ENCODE measurements around the gene STING1. TPM values are rescaled to one million over a fixed set of nuclear protein-coding genes. Genes with fewer than 3 reads are reported as not detected.
"Not testable (repeated sequence)": the region's sequence is repeated elsewhere in the genome, so short reads cannot be mapped to it uniquely, and the experiment has no call there.

The STING1 gene
- 45.6 and 54.5 TPM in 2 replicates for total RNA-seq (2014; rRNA removed; shearing (Covaris generic); ENCODE audit: low replicate concordance)

GRCh38 chr5:139482050-139482889, at the start of gene STING1:
Gene STING1, minus strand, starts transcription at chr5:139482758. Its CDS starts 1,054 bp downstream, at chr5:139481704.
- Histone ChIP-seq H3K36me3 (peaks cover 39% of the 10 kb centered on the region), H3K27me3 (no peaks in the 10 kb centered on the region), H3K9me3 (no peaks in the 10 kb centered on the region), H3K4me3 (peak within 1 kb of the TSS; percentile 66)
- peak; percentile 98 for DNase-seq

GRCh38 chr5:139531772-139532169, 49.2 kb upstream of the STING1 start:
- no peaks in the 10 kb centered on the region for H3K27me3 ChIP-seq
- no peaks in the 10 kb centered on the region for H3K9me3 ChIP-seq
- H3K4me3 ChIP-seq, result no peak overlapping the region
- no peak for DNase-seq
- H3K36me3 ChIP-seq, result no peaks in the 10 kb centered on the region

- H3K36me3 ChIP-seq, DNase-seq, H3K27me3 ChIP-seq, H3K4me3 ChIP-seq, H3K9me3 ChIP-seq: not testable (repeated sequence)
These were observed 47.5 kb upstream of the STING1 start for GRCh38 chr5:139530079-139530478.

- DNase-seq, H3K4me3 ChIP-seq, H3K36me3 ChIP-seq, H3K27me3 ChIP-seq, H3K9me3 ChIP-seq: not testable (repeated sequence)
These were observed 46.1 kb upstream of the STING1 start for GRCh38 chr5:139528695-139529094.

GRCh38 chr5:139527896-139528467, 45.4 kb upstream of the STING1 start:
- not testable (repeated sequence) for H3K27me3 ChIP-seq, H3K36me3 ChIP-seq, H3K4me3 ChIP-seq, DNase-seq, H3K9me3 ChIP-seq

- H3K4me3 ChIP-seq, H3K27me3 ChIP-seq, DNase-seq, H3K36me3 ChIP-seq, H3K9me3 ChIP-seq: not testable (repeated sequence)
These were observed 44.5 kb upstream of the STING1 start for GRCh38 chr5:139527090-139527470.

- DNase-seq, H3K36me3 ChIP-seq, H3K9me3 ChIP-seq, H3K27me3 ChIP-seq, H3K4me3 ChIP-seq: not testable (repeated sequence)
These were observed 43.9 kb upstream of the STING1 start for GRCh38 chr5:139526309-139527089.

- not testable (repeated sequence) for H3K4me3 ChIP-seq, H3K9me3 ChIP-seq, DNase-seq, H3K36me3 ChIP-seq, H3K27me3 ChIP-seq
These were observed 43.2 kb upstream of the STING1 start for GRCh38 chr5:139525586-139526308.

GRCh38 chr5:139524940-139525585, 42.5 kb upstream of the STING1 start:
- Histone ChIP-seq H3K36me3 (no peaks in the 10 kb centered on the region), H3K27me3 (no peaks in the 10 kb centered on the region)
- no peak for DNase-seq

GRCh38 chr5:139524446-139524845, 41.9 kb upstream of the STING1 start:
- Histone ChIP-seq H3K36me3 (no peaks in the 10 kb centered on the region), H3K4me3 (no peak overlapping the region)
- DNase-seq, result no peak

More at GRCh38 chr5:139524940-139525585, 42.5 kb upstream of the STING1 start:
- Histone ChIP-seq H3K4me3 (no peak overlapping the region), H3K9me3 (no peaks in the 10 kb centered on the region)

GRCh38 chr5:139523635-139524445, 41.3 kb upstream of the STING1 start:
- H3K36me3 ChIP-seq, result no peaks in the 10 kb centered on the region
- no peaks in the 10 kb centered on the region for H3K9me3 ChIP-seq
- no peaks in the 10 kb centered on the region for H3K27me3 ChIP-seq
- H3K4me3 ChIP-seq, result no peak overlapping the region
- DNase-seq, result no peak

More at GRCh38 chr5:139524446-139524845, 41.9 kb upstream of the STING1 start:
- Histone ChIP-seq H3K27me3 (no peaks in the 10 kb centered on the region), H3K9me3 (no peaks in the 10 kb centered on the region)

- Histone ChIP-seq H3K9me3 (no peaks in the 10 kb centered on the region), H3K36me3 (no peaks in the 10 kb centered on the region), H3K27me3 (no peaks in the 10 kb centered on the region), H3K4me3 (peak overlapping the region; percentile 51)
- DNase-seq, result peak; percentile 92
These were observed 35.4 kb upstream of the STING1 start for GRCh38 chr5:139517683-139518564.

GRCh38 chr5:139514486-139514856, 31.9 kb upstream of the STING1 start:
- Histone ChIP-seq H3K27me3 (no peaks in the 10 kb centered on the region), H3K9me3 (peaks cover 4% of the 10 kb centered on the region; the same call in 1 of the 2 replicates), H3K4me3 (no peak overlapping the region), H3K36me3 (no peaks in the 10 kb centered on the region)
- no peak for DNase-seq

- DNase-seq, result no peak
- Histone ChIP-seq H3K27me3 (no peaks in the 10 kb centered on the region), H3K4me3 (no peak overlapping the region), H3K9me3 (peaks cover 4% of the 10 kb centered on the region; the same call in 1 of the 2 replicates), H3K36me3 (no peaks in the 10 kb centered on the region)
These were observed 31.4 kb upstream of the STING1 start for GRCh38 chr5:139513852-139514485.
